Measurements from ENCODE around the gene ZNF562.

DNA sequence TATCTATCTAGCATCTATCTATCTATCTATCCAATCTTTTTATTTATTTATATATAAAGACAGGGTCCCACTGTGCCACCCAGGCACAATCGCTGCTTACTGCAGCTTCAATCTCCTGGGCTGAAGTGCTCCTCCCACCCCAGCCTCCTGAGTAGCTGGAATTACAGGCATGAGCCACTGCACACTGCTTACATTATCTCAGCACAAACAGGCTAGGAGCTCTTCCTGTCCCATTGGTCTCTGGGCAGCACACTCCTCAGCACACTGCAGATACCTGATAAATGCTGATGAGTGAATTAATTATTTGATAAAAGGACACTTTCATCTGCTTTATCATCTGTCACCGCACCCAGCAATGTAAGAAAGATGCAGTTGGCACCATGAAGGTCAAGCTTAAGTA is 16.1 kb downstream of the ZNF562 start:
- TF ChIP-seq, protein P1, sequence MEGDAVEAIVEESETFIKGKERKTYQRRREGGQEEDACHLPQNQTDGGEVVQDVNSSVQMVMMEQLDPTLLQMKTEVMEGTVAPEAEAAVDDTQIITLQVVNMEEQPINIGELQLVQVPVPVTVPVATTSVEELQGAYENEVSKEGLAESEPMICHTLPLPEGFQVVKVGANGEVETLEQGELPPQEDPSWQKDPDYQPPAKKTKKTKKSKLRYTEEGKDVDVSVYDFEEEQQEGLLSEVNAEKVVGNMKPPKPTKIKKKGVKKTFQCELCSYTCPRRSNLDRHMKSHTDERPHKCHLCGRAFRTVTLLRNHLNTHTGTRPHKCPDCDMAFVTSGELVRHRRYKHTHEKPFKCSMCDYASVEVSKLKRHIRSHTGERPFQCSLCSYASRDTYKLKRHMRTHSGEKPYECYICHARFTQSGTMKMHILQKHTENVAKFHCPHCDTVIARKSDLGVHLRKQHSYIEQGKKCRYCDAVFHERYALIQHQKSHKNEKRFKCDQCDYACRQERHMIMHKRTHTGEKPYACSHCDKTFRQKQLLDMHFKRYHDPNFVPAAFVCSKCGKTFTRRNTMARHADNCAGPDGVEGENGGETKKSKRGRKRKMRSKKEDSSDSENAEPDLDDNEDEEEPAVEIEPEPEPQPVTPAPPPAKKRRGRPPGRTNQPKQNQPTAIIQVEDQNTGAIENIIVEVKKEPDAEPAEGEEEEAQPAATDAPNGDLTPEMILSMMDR (IDR thresholded peaks at IDR 0.05; ENCODE audit: low read length): no peak
- no peak for TF ChIP-seq EZH2phosphoT487 (IDR thresholded peaks at IDR 0.05; ENCODE audit: low read length)
